ENCODE measurements around the gene PSMB11.

PSMB11 gene

GRCh38 chr14:23089498-23090253 is 47.7 kb downstream of the PSMB11 start:
- no peak for DNase-seq

- no peak for DNase-seq
Measured at GRCh38 chr14:23090254-23090636, 48.2 kb downstream of the PSMB11 start.

- no peak for DNase-seq
Measured at GRCh38 chr14:23091294-23092225, 49.5 kb downstream of the PSMB11 start.

- no peak for DNase-seq
Measured at GRCh38 chr14:23093104-23093503, 51.1 kb downstream of the PSMB11 start.

- no peak for DNase-seq
Measured at GRCh38 chr14:23093526-23093925, 51.5 kb downstream of the PSMB11 start.

Measured in stimulated activated CD4-positive, alpha-beta T cell treated with anti-CD3 and anti-CD28 coated beads, Interleukin-2, amount 100 ng/mL, for 48 hours (primary cell).